GM19395 (cell line): ENCODE data around the gene PKIG.
"Not testable (repeated sequence)": the region's sequence is repeated elsewhere in the genome, so short reads cannot be mapped to it uniquely, and the experiment has no call there.

Source experiments
- ATAC-seq: cut with Tn5 transposase; IDR thresholded peaks from one replicate; pipeline ENCODE4 v1.9.1; 2021; ENCODE audit warnings: mild to moderate bottlenecking, moderate library complexity; ENCODE audit not compliant: unreplicated experiment

Gene PKIG

DNA sequence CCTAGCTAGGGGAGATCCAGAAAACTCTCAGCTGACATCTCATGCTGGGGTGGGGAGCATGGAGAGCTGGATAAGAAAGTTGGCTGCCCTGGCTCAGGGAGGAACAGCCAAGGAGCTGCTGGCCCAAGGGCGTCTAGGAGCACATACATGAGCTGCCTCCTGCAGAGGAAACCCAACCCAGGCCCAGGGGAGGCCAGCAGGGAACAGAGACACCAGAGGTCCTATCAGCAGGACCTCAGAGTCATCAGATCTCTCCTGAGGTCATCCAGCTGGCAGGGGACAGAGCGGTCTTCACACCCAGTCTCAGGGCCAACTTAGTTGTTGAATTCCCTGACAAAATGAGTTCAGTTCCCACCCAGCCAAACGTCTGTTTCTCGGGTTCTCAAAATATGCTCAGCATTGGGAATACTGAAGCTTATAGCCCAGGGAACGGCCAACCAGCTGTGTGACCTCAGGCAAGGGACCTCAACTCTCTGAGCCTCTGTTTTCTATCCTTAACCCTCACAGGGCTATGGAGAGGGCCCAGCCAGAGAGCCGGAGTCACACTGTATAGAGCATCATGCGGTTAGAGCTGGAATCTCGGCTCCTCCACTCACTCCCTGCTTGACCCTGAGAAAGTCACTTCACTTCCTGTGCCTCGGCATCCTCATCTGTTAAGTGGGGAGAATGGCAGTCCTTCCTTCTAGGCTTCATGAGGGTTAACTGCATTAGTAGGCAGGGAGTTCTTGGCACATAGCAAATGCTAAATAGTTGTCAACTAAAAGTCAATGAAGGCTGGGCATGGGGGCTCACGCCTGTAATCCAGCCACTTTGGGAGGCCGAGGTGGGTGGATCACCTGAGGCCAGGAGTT is 55.4 kb downstream of the PKIG start:
- no peak for ATAC-seq

DNA sequence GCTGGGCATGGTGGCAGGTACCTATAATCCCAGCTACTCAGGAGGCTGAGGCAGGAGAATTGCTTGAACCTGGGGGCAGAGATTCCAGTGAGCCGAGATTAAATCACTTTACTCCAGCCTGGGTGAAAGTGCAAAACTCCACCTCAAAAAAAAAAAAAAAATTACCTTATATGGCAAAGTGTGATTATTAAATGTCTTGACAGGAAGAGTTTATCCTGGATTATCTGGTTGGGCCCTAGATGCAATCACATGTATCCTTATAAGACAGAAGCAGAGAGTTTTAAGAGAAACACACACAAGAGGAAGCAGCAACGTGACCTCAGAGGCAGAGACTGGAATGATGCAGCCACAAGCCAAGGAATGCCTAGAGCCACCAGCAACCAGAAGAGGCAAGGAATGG is 58.1 kb downstream of the PKIG start:
- ATAC-seq = no peak

GRCh38 chr20:44641325-44641724 is 58.9 kb downstream of the PKIG start:
- ATAC-seq = no peak

DNA sequence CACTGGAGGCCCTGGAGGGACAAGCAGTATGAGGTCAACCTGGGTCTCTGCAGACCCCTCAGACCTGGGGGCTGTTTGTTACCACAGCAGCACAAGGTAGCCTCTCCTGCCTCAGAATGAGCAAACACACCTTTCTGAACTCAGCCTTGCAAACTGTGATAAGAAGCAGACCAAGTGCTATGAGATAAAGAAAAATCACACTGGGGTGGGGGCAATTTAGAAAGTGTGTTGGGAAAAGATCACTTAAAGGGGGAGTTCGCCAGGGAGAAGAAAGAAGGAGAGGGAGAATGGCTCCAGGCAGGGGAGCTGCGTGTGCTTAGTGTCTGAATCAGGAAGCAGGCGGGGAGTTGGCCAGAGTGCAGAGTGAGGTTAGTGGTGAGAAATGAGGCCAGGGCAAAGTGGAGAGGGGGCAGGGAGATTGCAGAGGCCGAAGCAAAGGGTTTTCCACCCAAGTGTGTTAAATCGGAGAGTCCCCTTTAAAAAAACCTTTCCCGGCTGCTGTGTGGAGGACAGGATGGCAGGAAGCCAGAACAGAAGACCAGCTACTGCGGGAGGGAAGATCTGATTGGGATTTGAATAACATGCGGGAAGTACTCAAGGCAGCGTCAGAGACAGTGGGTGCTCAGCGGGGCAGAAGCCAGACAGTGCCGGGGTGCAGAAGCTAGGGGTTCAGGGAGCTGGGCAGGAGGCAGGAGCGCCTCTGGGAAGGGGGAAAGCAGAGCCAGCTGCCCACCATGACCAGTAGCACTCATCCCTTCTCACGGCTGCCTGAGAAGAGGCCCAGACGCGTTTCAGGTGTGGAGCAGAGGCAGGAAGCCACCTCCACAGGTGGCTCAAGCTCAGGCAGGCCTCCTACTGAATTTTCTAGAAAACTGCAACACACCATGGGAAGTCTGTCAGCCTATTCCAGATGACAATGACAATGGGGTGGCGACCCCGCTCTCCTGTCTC is 60.1 kb downstream of the PKIG start:
- ATAC-seq = no peak

GRCh38 chr20:44643154-44643519 is 60.8 kb downstream of the PKIG start:
- no peak for ATAC-seq

DNA sequence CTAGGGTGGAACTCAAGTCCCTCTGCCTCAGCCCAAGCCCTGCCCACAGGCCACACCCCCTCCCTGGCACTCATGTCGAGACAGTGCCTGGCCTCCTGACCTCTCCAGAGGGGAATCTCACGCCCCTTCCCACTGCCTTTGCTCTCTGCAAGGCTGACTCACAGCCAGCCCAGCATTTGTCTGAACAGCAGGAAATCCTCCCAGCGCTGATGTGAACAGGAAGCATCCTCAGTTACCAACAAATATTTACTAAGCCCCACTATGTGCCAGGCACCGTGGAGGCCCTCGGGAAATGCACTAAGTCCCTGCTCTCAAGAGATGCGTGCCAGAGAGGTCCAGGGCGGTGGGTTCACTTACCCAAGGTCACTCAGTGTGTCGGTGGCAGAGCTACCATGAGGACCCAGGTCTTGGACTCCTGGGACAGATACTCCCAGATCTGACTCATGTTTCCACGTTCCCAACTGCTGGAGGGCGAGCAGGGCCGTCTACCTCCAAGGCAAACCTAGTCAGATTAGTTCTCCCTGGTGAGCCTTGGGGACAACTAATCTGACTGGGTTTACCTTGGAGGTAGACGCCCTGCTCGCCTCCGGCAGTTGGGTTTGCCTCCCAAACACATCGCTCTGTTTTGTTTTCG is 61.3 kb downstream of the PKIG start:
- no peak for ATAC-seq

DNA sequence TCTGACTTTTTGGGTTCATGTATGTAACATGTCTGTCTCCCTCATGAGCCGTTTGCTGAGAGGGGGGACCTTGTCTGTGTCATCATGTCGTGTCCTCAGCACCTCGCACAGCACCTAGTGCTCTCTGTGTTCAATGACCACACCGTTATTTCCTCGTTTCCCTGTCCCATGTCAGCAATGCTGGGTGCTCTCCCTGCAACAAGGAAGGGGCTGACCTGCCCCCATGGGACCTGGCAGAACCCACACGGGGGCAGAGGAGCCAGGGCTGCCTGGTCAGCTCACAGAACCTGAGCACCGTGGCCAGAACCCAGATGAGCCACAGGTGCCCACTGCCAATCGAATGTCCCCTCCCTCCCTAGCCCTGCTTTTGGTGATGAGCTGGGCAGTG is 61.8 kb downstream of the PKIG start:
- ATAC-seq = no peak

DNA sequence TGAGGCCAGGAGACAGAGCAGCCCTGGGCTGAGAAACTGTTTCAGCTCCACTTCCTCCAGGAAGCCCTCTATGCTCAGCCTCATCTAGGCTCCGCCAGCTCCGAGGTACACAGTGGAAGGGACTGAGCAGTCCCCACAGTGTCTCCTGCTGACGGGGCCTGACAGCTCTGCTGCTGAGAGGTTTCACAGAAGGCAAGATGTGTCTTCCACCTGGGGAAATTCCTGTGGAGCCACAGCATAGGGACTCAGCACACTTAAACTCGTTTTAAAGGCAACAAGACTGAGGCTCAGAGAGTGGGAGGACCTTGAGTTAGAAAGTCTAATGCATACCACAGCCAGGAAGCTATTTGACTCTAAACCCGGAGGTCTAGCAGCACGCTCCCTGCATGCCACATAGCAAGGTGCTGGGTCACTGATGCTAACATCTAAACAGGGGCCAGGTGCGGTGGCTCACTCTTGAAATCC is 62.3 kb downstream of the PKIG start:
- no peak for ATAC-seq

DNA sequence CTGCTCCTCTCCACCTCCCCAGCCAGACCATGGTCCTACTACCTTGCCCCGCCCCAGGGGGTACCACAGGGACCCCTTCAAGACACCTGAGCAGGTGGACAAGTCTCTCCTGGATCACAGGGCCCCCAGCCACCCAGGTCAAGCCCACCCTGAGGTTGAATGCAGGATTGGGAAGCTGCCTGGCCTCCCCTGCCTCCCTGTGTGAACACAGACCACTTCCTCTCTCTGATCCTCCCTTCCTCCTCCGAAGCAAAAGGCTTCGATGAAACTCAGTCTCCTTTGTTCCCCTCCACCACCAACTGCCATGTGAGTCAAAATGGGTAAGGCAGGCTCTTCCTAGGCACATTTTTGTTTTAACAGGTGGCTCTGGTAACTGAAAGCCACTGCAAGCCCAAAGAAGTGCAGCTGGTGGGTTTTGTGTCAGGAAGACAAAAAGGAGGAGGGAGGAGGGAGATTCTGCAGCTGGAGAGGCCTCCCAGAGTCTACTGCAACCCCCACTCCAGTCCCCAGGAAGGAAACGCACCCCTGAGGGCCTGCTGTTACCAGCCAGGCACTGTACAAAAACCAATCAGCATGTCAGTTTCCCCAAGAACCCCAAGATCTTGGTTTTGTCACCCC is 63.8 kb downstream of the PKIG start:
- ATAC-seq = peak; percentile 34

DNA sequence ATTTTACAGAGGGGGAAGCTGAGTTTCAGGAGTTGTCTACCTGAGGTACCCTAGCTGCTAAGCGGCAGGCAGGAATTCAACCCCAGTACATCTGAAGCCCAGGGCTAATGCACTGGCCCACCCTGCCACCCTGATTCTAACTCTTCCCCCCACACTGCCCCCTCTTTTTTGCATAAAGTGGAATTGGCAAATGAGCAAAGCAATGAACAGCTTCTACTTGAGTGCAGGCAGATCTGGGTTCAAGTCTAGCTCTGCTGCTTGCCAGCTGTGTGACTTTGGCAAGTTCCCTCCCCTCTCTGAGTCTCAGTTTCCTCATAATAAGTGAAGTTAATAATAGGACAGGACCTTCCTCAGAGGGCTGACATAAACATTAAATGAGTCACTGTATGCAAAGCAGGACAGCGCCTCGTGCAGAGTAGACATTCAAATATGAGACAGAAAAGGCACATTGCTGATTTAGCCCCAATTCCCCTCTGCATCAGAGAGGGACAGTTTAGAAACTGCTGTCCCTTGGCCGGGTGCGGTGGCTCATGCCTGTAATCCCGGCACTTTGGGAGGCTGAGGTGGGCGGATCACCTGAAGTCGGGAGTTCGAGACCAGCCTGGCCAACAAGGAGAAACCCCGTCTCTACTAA is 64.4 kb downstream of the PKIG start:
- ATAC-seq = peak; percentile 46

DNA sequence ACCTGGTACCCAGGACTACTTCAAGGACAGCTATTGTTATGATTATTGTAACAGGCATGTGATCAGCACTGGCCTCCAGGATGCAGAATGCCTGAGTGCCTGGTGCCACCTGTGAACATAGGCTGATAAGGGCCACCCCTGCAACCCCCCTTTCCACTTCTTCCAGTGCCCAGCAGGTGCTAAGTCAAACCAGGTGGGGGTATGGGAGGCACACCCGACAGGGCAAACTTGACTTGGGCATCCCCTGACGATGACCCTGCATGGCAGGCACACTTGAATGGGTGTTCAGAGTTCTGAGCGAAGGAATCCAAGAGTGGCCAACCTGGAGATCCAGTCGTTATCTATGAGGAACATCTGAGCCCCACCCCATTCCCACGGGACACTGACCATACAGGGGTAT is 65.7 kb downstream of the PKIG start:
- no peak for ATAC-seq

DNA sequence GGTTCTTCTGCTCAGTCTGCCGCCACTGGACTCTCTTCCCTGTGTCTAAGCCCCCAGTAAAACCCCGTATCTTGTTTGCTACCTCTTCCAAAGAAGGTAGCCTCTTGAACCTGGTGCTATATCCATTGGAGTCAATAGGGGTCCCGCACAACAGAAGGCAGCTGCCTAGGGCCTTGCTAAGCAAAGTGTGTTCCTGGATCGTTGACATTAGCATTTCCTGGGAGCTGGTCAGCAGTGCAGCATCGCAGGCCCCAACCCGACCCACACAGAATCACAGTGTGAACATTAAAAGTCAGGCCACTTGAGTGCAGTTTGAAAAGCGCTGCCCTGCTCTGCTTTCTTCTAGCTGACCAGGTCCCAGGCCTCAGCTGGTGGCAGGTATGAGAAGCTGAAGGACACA is 66.2 kb downstream of the PKIG start:
- no peak for ATAC-seq

- ATAC-seq = no peak
Measured at GRCh38 chr20:44649126-44649525, 66.7 kb downstream of the PKIG start.

- ATAC-seq = no peak
Measured at GRCh38 chr20:44649976-44650375, 67.6 kb downstream of the PKIG start.

- ATAC-seq = no peak
Measured at GRCh38 chr20:44650771-44651433, 68.5 kb downstream of the PKIG start.

DNA sequence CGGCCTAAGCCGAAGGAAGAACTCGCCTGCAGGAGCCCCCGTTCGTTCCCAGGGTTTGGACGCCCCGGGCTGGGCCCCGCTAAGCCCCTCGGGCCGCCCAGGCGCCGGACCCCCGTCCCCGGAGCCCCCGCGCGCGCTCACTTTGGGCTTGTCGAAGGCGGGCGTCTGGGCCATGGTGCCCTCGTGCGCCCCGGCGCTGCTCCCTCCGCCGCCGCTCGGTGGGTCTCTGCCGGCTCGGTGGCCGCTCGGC is 69.0 kb downstream of the PKIG start:
- no peak for ATAC-seq

- ATAC-seq = peak; percentile 37
Measured at GRCh38 chr20:44651684-44652423, 69.5 kb downstream of the PKIG start, which contains the start of gene ADA. TSS of gene ADA (minus strand) at chr20:44651699. CDS start at chr20:44651607, 92 bp downstream.

DNA sequence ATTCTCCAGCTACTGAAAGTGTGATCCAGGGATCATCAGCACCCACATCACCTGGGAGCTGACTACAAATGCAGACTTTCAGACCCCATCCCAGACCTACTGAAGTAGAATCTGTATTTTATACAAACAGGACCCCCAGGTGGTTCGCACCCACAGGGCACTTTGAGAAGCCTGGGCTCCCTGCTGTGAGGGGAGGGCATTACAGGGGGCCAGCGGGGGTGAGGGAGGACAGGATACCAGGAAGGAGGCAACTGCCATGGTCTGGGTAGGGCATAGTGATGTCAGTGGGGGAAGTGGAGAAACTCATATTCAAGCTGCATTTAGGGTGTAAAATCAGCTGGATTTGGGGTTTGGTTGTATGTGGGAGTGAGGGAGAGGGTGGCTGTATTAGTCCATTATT is 71.2 kb downstream of the PKIG start:
- no peak for ATAC-seq

- not testable (repeated sequence) for ATAC-seq
Measured at GRCh38 chr20:44654210-44654609, 71.8 kb downstream of the PKIG start.
